Activated CD4-positive, alpha-beta T cell treated with anti-CD3 and anti-CD28 coated beads, Interleukin-2, amount 10 ng/mL, durations not matched to agents 24 days and 14 days (primary cell): ENCODE measurements around the gene KLHDC8B. TPM values are rescaled to one million over a fixed set of nuclear protein-coding genes. Genes with fewer than 3 reads are reported as not detected.
"Not testable (repeated sequence)": the region's sequence is repeated elsewhere in the genome, so short reads cannot be mapped to it uniquely, and the experiment has no call there.

ENCODE experiments used
- DNase-seq: peaks from one replicate; pipeline ENCODE4 v3.0.0; 2022
- H3K27ac Mint-ChIP-seq: one replicate; pipeline ENCODE4 v1.8.0; 2022; ENCODE audit warnings: mild to moderate bottlenecking, mixed read lengths
- H3K27me3 Mint-ChIP-seq: one replicate; pipeline ENCODE4 v1.8.0; 2022; ENCODE audit warnings: mixed read lengths
- H3K36me3 Mint-ChIP-seq: one replicate; pipeline ENCODE4 v1.8.0; 2022; ENCODE audit warnings: low read depth, mild to moderate bottlenecking, mixed read lengths
- H3K4me1 Mint-ChIP-seq: one replicate; pipeline ENCODE4 v1.8.0; 2021; ENCODE audit warnings: mixed read lengths
- H3K4me3 Mint-ChIP-seq: one replicate; pipeline ENCODE4 v1.8.0; 2022; ENCODE audit warnings: mild to moderate bottlenecking, moderate library complexity, mixed read lengths
- H3K9me3 Mint-ChIP-seq: one replicate; pipeline ENCODE4 v1.8.0; 2021; ENCODE audit warnings: mixed read lengths
- intact Hi-C: fragments of 100-400 bp; cut with micrococcal nuclease; formaldehyde crosslinking; loops from one replicate; pipeline ENCODE4 v1.15.1; 2023
- total RNA-seq: library from RNA; stranded (reverse); gene quantifications from 2 replicates; pipeline ENCODE4 v1.2.3, GENCODE V29; 2022

KLHDC8B gene
- total RNA-seq, 1 donor from 2014 or later: 2.3 TPM

GRCh38 chr3:49219132-49219531 is 47.7 kb downstream of the KLHDC8B start:
- Mint-ChIP-seq H3K4me3 (no peak overlapping the region), H3K27me3 (no peaks in the 10 kb centered on the region), H3K36me3 (no peaks in the 10 kb centered on the region), H3K9me3 (peaks cover 8% of the 10 kb centered on the region), H3K4me1 (no peaks in the 10 kb centered on the region), H3K27ac (no peak overlapping the region)
- DNase-seq: no peak
- intact Hi-C loops: no loop called here

- not testable (repeated sequence) for H3K36me3 Mint-ChIP-seq
Observed at GRCh38 chr3:49220985-49221563, 49.7 kb downstream of the KLHDC8B start.

GRCh38 chr3:49222002-49222401 is 50.6 kb downstream of the KLHDC8B start:
- Mint-ChIP-seq H3K36me3 (no peaks in the 10 kb centered on the region), H3K27ac (no peak overlapping the region), H3K4me1 (no peaks in the 10 kb centered on the region), H3K4me3 (no peak overlapping the region), H3K9me3 (peaks cover 3% of the 10 kb centered on the region), H3K27me3 (no peaks in the 10 kb centered on the region)
- DNase-seq: no peak
- intact Hi-C loops: no loop called here

More at GRCh38 chr3:49220985-49221563, 49.7 kb downstream of the KLHDC8B start:
- DNase-seq, H3K4me3 Mint-ChIP-seq, H3K9me3 Mint-ChIP-seq, intact Hi-C loops, H3K27me3 Mint-ChIP-seq, H3K4me1 Mint-ChIP-seq, H3K27ac Mint-ChIP-seq: not testable (repeated sequence)

Other genes with a start within 250 kb of the KLHDC8B start
- 33.9 and 38.3 TPM in 2 replicates for gene P4HTM, start 181.4 kb upstream of the KLHDC8B start, total RNA-seq
- gene WDR6, start 164.2 kb upstream of the KLHDC8B start, total RNA-seq: 141 and 153 TPM in 2 replicates
- gene DALRD3, start 153.0 kb upstream of the KLHDC8B start, total RNA-seq: 31.5 and 36.6 TPM in 2 replicates
- gene NDUFAF3, start 149.5 kb upstream of the KLHDC8B start, total RNA-seq: 123 and 126 TPM in 2 replicates
- gene IMPDH2, start 142.2 kb upstream of the KLHDC8B start, total RNA-seq: 490 and 496 TPM in 2 replicates
- 138 and 152 TPM in 2 replicates for gene QRICH1, start 77.5 kb upstream of the KLHDC8B start, total RNA-seq
- 188 and 192 TPM in 2 replicates for gene QARS1, start 66.8 kb upstream of the KLHDC8B start, total RNA-seq
- 57.2 and 64.9 TPM in 2 replicates for gene USP19, start 50.8 kb upstream of the KLHDC8B start, total RNA-seq
- gene LAMB2, start 38.5 kb upstream of the KLHDC8B start, total RNA-seq: not detected in 2 replicates
- 25.7 and 26.7 TPM in 2 replicates for gene CCDC71, start 5.3 kb upstream of the KLHDC8B start, total RNA-seq
- 8.0 and 9.6 TPM in 2 replicates for gene C3orf62, start 105.6 kb downstream of the KLHDC8B start, total RNA-seq
- gene USP4, start 168.5 kb downstream of the KLHDC8B start, total RNA-seq: 94.0 and 96.9 TPM in 2 replicates
- gene GPX1, start 186.8 kb downstream of the KLHDC8B start, total RNA-seq: 190 and 200 TPM in 2 replicates
- 381 and 391 TPM in 2 replicates for gene RHOA, start 240.4 kb downstream of the KLHDC8B start, total RNA-seq
- gene TCTA, start 240.8 kb downstream of the KLHDC8B start, total RNA-seq: 18.7 and 21.2 TPM in 2 replicates